HG03097 (cell line): ENCODE results near the gene RMP24.

Experiments
- ATAC-seq: cut with Tn5 transposase; IDR thresholded peaks from one replicate; pipeline ENCODE4 v1.9.1; 2021; ENCODE audit not compliant: unreplicated experiment, low FRiP score

RMP24 gene

DNA sequence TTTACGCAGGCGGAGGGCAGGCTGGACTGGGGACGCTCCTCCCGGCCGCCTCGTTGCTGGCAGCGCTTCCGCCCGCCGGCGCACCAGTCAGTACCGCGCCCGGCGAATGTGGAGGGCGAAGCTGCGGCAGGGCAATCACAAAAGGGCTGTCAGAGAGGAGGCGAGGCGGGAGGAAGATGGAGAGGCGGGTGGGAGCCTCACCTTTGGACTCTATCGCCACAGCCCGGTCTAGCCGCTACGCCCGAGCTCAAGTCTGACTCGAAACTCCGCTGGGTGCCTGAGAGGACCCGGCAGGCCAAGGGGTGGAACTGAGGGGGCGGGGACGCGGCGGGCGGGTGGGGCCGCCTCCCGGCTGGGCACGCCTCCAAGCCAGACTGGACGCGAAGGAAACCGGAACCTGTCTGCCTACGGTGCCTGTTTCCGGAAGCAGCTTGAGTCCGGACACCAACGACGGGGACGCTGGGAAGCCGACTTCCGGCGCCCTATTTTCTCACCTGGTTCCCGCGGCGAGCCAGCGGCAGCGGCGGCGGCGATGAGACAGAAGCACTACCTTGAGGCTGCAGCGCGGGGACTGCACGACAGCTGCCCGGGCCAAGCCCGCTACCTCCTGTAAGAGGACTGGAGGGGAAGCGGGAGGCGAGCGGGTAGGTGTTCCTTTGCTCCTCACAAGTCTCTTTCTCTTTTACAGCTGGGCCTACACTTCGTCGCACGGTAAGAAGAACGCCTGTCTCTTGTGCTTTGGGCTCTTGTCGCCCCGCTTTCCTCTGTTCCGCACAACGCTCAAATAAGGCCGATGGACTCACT, at the start of gene RMP24:
TSS of gene RMP24 (plus strand) at position 483 of the 804 bp plus-strand sequence.
- peak; percentile 88 for ATAC-seq

DNA sequence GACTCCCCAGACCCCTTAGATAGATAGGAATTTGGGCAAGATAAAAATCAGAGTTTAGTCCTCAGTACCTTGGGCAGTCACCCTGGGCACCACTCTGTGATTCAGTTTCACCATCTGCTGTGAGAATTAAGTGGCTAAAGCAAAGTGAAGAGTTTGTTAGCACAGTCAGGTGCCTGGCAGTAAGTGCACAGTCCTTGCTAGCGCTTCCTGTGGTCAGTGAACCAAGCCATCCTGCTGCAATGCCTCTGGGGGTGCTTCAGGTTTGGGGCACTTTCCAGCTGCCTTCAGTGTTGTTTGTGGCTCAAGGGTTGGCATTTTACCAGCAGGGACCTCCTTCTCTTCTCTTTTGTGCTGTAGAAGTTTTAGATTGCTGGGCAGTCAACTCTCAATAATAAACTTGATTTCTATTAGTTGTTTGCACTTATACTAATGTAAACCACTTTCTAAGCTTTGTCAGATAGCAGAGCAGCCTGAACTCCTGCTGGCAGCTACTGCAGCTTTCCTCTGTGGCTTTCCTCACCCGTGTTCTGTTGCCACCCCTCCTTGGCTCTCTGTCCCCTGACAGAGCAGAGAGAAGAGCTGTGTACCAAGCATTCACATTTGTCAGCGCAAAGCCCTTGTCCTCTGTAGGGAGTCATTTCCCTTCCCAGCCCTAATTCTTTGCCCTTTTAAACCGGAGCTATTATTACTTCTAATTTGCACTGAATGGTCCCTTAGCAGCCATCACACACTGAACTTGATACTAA, 48.4 kb upstream of the RMP24 start:
- ATAC-seq = no peak

DNA sequence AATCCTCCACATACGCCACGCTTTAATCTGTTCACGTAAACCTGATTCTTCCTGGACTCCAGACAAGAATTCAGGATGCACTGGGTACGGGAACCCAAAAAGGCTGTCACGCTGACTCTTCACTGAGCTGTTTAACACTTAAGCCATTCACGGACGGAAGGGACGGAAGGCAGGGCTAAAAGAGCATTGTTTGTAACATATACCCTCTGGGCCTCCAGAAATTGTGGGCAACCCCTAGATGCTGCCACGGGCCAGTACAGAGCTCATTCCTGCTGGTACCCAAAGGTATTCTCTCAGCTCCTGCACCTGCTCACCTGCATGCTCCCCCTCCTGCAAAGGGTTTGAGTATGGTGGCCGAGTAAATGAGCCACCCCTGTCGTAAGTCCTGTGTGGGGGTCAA, 45.6 kb upstream of the RMP24 start:
- ATAC-seq = no peak

DNA sequence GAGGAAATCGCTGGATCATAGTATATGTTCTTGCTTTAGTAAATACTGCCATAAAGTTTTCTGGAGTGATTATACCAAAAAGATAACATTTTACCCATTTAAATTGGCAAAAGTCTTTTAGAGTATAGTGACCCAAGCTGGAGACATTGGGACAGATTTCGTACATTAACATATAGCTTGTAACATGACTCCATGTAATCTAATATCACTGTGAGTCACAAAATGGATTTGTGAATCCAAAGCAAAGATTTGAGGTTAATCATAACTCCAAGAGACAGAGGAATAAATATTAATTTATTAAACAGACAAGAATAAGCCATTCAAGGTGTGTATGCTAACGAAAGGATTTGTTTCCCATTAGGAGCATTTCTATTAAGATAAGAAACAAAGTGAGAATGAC, 45.0 kb upstream of the RMP24 start:
- ATAC-seq = no peak

DNA sequence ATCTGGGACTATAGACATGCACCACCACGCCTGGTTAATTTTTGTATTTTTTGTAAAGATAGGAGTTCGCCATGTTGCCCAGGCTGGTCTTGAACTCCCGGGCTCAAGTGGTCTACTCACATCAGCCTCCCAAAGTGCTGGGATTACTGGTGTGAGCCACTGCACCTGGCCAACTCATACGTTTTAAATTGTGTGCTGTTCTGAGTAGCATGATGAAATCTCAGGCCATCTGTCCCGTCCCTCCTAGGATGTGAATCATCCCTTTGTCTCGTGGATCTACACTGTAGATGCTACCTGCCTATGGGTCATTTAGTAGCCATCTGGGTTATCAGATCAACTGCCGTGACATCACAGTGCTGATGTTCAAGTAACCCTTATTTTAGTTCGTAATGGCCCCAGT, 38.5 kb upstream of the RMP24 start:
- ATAC-seq = no peak

DNA sequence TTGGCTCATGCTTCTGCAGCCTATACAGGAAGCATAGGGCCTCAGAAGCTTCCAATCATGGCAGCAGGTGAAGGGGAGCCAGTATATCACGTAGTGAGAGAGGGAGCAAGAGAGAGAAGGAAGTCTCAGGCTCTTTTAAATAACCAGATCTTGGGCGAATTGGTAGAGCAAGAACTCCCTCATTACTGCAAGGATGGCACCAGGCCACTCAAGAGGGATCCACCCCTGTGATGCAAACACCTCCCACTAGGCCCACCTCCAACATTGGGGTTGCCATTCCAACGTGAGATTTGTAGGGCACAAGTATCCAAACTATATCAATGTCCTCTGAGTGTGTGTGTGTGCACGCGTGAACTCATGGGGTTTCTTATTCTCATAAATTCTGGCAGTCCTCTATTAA, 37.6 kb upstream of the RMP24 start:
- ATAC-seq = no peak

DNA sequence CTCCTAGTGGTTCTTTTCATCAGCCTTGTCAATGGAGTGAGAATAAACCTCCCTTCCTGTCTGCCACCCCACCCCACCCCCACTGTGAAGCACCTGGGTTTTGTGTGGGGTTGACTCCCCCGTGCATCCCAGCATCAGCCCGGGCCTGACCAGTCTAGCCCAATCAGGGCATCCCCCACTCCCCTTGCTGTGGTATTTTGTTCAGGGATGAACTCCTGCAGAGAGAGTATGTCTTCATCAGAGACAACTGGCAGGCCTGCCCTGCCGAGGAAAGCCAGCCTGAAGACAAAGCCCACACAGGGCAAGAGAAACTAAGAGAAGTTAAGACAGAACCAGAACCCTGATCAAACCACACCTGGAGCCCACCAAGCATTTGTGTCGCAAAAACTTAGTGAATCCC, 36.7 kb upstream of the RMP24 start:
- ATAC-seq = no peak

DNA sequence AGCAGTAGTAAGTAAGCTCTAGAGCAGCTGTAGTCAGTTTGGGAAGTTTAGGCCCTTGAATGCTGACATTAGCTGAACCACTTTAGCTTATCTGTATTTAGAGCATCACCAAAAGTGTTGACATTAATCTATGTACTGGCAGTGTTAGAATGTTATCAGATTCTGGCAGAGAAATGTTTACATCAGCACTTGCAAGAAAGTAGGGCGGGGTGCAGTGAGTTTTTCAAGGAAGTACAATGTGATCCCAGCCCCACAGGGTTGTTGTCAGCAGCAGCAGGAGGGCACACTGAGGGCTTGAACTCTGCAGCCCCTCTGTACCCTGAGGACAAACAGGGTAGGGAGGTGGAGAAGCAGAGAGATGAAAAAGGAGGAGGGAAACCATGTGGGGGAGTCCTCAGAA, 35.5 kb upstream of the RMP24 start:
- ATAC-seq = no peak

DNA sequence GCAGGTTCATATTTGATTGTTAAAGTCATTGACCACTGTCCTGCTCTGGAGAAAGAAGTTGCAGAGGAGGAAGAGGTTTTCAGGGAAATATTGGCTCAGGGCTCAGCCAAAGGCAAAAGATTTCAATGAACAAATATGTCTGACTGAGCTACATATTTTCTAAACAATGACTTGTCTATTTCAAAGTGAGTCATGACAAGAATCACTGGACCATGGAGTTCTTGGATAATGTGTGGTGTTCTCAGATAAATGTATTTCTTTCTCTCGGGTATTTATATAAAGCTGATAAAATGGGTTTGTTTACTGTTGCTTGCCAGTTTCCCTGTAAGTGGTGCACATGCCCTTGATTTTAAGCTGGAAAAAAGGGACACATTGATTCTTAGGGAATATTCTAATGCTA, 34.3 kb upstream of the RMP24 start:
- no peak for ATAC-seq

DNA sequence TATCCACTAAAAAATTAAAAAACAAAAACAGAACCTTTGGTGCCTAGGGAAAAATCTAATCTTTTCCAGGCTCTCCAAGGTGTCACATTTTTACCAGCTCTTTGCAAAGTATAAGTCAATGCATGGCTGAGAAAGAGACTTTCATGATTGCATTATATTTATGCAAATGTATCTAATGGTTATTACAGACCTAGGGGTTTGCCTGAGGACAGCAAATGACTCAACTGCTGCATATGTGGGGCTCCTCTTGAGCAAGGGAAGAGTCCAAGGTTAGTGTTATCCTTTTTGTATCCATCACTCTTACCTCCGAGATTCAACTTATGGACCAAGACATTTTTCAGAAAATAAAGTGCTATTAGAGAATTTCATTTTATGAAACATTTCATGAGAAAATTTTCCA, 33.9 kb upstream of the RMP24 start:
- no peak for ATAC-seq

DNA sequence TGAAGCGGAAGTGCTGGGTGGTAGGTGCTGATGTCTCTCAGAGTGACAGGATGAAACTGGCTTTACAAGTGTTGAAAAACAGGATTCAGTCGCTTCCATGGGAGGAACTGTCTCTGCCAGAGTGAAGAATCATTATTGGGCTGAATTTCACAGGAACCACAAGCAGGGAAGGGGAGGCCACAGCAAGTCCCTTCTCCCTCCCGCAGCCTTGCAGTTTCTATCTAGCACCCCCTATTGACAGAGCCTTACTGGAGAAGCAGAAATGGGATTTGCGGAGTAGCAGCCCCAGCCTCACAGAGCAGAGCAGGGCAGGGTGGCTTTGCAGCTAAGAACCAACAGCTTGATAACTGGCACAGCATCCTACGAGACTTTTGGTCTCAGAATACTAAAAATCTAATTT, 33.3 kb upstream of the RMP24 start:
- no peak for ATAC-seq

DNA sequence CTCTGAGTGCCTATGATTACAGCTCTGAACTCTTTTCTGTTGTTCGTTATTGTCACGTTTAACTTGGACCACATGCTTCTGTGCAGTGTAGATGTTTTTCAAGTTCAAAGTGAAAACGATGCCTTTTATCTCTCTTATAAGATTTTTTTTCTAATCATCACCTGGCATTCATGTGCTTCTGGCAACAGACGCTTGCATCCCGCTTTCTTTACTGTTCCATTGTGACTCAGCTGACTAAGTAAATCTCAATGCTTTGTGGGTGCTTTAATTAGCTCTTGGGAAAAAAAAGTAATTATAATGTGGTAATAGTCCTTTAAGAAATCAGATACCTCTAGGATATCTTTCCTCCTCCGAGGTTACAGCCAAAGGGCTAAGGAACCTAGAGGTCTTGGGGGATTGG, 31.2 kb upstream of the RMP24 start:
- ATAC-seq = no peak

DNA sequence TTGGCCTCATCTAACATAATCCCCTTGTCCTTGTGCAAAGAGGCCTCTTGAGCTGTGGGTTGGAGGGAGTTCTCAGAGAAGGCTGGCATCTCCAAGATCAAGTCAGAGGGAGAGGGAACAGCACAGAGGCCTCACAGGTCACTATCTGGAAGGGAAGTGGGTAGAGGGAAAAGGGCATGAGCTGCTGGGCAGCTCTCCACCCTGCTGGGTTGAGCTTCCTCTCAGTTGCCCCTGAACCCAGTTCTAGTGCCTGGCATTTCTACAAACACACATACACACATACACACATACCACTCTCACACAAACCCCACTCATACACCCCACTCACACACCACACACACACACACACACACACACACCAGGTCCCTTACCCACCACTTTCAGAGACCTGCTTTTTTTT, 30.3 kb upstream of the RMP24 start:
- no peak for ATAC-seq

DNA sequence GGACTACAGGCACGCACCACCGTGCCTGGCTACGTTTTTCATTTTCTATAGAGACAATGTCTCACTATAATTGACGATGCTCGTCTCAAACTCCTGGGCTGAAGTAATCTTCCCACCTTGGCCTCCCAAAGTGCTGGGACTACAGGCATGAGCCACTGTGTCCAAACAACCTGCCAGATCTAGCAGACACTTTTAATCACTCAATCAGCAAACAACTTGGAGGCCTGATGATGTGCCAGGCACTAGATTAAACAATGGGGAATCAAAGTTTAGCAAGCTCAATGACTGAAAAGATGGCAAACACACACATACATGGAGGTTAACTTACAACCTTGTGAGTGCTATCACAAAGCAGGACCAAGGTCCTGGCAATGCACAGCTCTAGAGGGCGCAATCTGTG, 29.8 kb upstream of the RMP24 start:
- no peak for ATAC-seq

DNA sequence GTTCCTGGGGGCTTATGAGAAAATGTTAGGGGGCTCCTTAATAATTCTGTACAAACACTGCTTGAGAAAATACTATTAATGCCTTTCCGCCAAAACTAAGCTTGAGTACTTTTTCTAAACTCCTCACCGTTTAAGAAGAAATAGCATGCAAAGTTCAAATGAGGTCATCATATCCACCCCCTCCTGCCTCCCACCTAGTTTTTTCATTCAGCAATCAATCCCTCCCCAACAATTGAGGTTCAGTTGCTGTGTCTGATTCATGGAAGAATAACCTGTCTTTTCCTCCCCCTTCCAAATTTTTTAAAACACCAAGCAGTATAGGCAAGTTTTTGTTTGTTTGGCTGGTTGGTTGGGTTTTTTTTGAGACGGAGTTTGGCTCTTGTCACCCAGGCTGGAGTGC, 24.4 kb upstream of the RMP24 start:
- ATAC-seq = no peak

DNA sequence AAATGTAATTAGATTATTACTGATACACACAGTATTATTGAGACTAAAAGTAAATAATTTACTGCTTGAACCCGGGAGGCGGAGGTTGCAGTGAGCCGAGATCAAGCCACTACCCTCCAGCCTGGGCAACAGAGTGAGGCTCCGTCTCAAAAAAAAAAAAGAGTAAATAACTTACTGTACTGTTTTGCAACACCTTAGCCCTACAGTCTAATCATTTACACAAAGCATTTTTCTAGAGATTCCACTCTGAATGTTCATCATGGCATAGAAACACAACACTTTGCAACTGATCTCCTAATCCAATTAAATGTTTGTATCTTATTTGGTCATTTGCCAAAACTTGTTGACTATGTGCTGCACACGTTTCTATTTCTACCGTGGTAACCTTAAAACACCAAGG, 23.4 kb upstream of the RMP24 start:
- no peak for ATAC-seq

DNA sequence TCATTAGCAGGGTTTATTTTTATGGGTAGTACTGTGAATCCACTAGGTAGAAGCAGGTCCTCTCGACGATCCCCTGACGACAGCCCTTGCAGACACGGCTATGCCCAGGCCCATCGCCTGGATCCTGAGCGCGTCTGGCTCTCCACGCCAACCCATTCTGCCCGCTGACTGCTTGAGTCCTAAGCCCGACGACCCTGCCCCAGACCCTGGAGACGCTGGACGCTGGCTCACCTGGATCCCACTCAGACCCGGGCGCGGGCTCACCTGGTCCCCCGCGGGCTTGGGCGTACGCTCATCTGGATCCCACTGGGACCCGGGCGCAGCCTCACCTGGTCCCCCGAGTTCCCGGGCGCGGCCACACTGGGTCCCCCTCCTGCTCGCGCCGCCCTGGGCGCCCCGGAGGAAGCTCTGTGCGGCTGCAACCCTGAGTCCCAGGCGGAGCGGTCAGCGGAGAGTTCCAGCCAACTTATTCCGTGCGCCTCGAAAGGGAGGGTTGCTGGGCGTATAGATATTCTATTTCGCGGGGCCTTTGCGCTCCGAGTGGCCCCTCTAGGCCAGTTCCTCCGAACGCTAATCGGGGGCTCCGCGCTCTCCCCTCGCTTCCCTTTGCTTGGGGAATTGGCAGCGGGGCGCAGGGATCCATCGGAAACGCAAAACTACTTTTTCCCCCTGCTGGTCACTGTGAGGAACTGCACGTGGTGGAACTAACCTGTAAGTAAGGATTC, 22.4 kb upstream of the RMP24 start:
- peak; percentile 42 for ATAC-seq

DNA sequence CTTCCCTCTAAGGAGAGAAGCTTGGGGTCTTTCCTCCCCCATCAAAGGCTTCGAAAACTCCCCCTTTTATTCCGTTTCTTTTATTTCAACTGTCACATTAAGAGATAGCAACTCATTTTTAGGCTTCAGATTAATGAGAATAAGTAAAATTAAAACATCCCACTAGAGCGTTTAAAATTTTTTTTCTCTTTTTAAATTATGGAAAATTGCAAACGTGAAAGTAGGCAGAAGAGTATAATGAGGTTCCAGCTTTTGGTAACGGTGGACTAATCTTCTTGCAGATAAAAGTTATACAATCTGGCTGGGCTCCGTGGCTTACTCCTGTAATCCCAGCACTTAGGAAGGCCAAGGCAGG, 21.9 kb upstream of the RMP24 start:
- ATAC-seq = no peak

DNA sequence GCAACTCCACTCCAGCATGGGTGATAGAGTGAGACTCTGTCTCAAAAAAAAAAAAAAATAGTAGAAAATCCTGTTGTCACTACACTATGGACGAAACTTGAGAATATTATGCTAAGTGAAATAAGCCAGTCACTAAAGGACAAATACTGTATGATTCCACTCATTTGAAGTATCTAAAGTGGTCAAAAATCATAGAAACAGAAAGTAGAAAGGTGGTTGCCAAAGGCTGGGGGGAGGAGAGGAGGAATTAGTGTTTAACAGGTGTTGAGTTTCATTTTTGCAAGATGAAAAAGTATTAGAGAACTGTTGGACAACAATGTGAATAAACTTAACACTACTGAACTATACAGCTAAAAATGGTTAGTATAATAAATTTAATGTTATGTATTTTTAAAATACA, 18.8 kb upstream of the RMP24 start:
- peak; percentile 82 for ATAC-seq

DNA sequence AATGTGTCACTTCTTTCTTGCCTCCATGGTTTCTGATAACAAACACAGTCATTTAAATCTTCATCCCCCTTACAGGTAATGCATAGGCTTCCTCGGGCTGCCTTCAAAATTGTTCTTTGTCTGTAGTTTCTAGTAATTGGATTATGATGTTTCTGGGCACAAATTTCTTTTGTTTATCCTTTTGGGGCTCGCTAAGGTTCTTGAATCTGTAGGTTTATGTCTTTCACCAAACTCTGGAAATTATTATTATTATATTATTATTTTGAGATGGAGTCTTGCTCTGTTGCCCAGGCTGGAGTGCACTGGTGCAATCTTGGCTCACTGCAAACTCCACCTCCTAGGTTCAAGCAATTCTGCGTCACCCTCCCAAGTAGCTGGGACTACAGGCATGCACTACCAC, 16.3 kb upstream of the RMP24 start:
- no peak for ATAC-seq

DNA sequence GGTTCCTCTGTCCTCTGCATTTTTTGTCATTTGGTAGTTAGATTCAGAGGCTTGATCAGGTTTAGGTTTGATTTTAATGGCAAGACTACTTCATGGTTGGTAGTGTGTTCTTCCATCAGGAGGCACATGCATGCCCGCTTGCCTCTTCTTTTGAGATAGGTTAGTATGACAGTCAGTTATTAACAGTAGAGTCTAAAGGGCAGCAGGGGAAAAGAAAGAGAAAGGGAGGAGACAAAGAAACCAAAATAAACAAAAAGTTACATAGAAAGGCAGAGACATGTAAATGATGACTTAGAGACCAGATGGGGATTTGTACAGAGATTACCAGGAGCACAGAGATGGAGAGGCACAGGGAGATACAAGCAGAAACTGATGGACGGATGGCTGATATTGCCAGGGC, 10.2 kb upstream of the RMP24 start:
- ATAC-seq = no peak

DNA sequence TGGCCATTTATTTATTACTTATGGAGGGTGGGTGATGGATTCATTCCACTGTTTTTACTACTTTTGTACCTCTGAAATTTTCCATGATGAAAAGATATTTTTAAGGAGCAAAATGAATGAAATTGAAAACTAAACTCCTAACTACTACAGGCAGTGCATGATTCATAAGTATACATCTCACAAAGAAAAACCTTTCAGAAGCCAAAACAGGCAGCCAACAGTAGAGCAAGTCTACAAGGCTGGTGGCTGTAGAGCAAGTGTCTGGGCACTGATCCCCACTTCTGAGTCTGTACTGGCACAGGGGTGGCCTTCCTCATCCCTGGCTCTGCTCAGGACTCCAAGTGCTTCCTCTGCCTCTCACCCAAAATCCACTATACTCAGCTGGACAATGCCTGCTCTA, 8.2 kb upstream of the RMP24 start:
- ATAC-seq = no peak
